Thyroid gland (tissue), 4 donors: ENCODE data around the gene MUC2. TPM values are rescaled to one million over a fixed set of nuclear protein-coding genes. Genes with fewer than 3 reads are reported as not detected.

ENCODE experiments used
- DNase-seq, 2 donors: peaks; one replicate each; pipeline ENCODE4 v3.0.0-alpha.2; 2019
- H3K27ac ChIP-seq, 3 donors: fragments of 200-600 bp; sonication (generic); 1 replicate in 2 of 3; 2 replicates in 1 of 3; pipeline ENCODE4 v1.5.1; 2016 to 2019; ENCODE audit warnings: mild to moderate bottlenecking in 1 of 3, moderate library complexity in 1 of 3
- H3K27me3 ChIP-seq: fragments of 200-600 bp; sonication (generic); one replicate; pipeline ENCODE4 v1.5.1; 2019
- H3K36me3 ChIP-seq, 2 donors: fragments of 200-600 bp; sonication (generic); one replicate each; pipeline ENCODE4 v1.5.1; 2016 to 2019
- H3K4me1 ChIP-seq, 2 donors: fragments of 200-600 bp; sonication (generic); one replicate each; pipeline ENCODE4 v1.5.1; 2017 to 2019
- H3K4me3 ChIP-seq, 3 donors: fragments of 200-600 bp; sonication (generic); replicated peaks in 1 of 3; 1 replicate in 2 of 3; 2 replicates in 1 of 3; pipeline ENCODE4 v1.5.1; 2016; ENCODE audit warnings: mild to moderate bottlenecking in 1 of 3
- H3K9me3 ChIP-seq: fragments of 200-600 bp; sonication (generic); one replicate; pipeline ENCODE4 v1.5.1; 2017
- CTCF ChIP-seq, 6 experiments: fragments of 200-600 bp in 3 of 6; fragments of 450-650 bp in 3 of 6; sonication (generic) in 3 of 6; IDR thresholded peaks; one replicate each; pipeline ENCODE4 v1.5.1; 2016 to 2019; ENCODE audit warnings: antibody characterized with exemption in 6 of 6, mild to moderate bottlenecking in 2 of 6, inconsistent platforms in 1 of 6, moderate library complexity in 1 of 6
- POLR2A ChIP-seq, 2 donors: fragments of 450-650 bp; IDR thresholded peaks; one replicate each; pipeline ENCODE4 v1.6.1; 2017; ENCODE audit warnings: antibody characterized with exemption in 2 of 2, mild to moderate bottlenecking in 2 of 2, moderate library complexity in 1 of 2
- WGBS, 2 donors: methylation state at CpG; one replicate each; pipeline ENCODE4 v1.1.5; 2017; 5-methylcytosine and 5-hydroxymethylcytosine counted together
- intact Hi-C: fragments of 100-400 bp; cut with DNase I; formaldehyde crosslinking; loops from one replicate; pipeline ENCODE4 v1.15.1; 2023
- total RNA-seq, 4 donors: library from RNA; depleted of rRNA; stranded (reverse); fragments of >200 nt; gene quantifications; one replicate each; pipeline ENCODE4 v1.2.3, GENCODE V29; 2016

Gene MUC2
- total RNA-seq, 4 donors from 2014 or later: not detected

DNA sequence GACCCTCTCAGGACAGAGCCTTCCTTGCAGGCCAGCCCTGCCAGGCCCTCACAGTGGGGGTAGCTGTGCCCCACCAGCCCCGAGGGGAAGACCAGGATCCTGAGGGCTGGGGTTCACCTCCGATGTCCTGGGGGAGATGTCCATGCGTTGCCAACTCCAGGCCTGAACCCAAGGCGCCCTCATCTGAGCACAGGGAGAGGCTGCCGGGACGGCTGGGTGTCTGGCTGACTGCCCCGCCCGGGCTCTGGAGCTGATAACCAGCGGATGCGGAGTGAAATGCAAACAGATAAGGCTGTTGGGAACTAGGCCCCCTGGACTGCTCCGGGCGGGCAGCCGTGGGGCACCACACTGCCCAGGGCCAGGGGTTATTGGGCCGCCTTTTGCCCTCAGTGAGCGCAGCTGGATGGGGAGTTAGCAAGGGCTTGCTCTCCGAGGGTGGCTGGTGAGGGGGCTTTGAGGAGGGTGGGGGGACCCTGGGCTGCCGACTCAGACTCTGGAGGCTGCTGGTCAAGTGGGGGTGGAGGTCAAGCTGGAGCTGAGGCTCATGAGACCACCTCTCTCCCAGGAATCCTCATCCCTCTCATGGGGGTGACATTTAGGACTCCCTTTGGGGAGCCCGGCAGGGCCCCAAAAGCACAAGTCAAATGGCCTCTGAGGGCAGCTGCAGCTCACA lies 32.6 kb upstream of the MUC2 start:
- H3K27ac ChIP-seq: no peak overlapping the region
- intact Hi-C loops: no loop called here
- TF ChIP-seq POLR2A (IDR thresholded peaks at IDR 0.05): no peak
- TF ChIP-seq CTCF (IDR thresholded peaks at IDR 0.05): no peak
- H3K9me3 ChIP-seq: no peaks in the 10 kb centered on the region
- WGBS, 2 donors: 69 to 83% methylated on average over 9 to 17 of the region's 18 CpGs
- H3K4me3 ChIP-seq: no peak overlapping the region
- no peaks in the 10 kb centered on the region for H3K36me3 ChIP-seq
- DNase-seq: no peak
- peaks cover 5 to 12% of the 10 kb centered on the region in 2 donors for H3K4me1 ChIP-seq
- H3K27me3 ChIP-seq: no peaks in the 10 kb centered on the region

DNA sequence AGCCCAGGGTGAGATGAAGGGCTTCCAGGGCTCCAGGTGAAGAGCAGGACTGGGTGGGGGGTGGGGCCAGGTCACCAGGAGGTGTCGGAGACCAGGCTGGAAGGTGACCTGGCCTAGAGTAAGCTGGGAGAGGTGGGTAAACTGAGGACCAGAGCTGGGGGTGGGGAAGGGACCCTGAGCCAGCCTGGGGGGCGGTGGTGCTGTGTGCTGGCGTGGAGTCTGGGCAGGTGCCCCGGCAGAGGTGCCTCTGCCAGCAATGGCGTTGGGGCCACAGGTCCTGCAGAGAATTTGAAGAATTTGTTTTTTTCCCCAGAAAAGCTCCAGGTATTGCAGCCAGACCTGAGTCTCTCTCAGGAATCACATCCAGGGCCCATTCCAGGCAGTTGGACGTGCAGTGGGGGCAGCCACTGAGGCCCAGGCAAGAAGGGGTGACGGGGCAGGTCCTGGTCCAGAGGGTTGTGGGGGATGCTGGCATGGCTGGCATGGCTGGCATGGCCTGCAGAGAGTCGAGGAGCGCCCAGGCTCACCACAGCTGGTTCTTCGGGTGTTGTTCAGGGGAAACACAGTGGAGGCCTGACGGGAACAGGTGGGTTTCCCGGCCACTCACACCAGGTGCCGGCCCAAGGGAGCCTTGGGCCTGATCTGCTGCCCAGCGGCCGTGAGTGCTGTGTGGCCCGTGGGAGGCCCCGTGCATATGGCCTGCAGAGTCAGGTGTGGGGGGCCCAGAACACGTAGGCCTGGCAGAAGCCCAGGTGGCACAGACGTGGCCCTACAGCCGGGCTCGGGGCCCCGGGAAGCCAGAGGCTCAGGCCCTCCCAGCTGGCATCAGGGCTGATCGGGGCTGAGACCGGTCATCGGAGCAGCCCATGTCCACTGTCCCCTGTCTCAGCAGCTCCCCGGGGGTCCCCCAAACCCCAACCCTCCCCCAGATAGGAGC lies 31.8 kb upstream of the MUC2 start:
- Histone ChIP-seq H3K4me1 (peaks cover 5 to 12% of the 10 kb centered on the region in 2 donors), H3K36me3 (no peaks in the 10 kb centered on the region), H3K4me3 (no peak overlapping the region), H3K27ac (peak overlapping the region in 1 of 3 donors; percentile 21), H3K9me3 (no peaks in the 10 kb centered on the region), H3K27me3 (no peaks in the 10 kb centered on the region)
- 93% methylated on average over 8 to 13 of the region's 26 CpGs for WGBS, 2 donors
- TF ChIP-seq POLR2A (IDR thresholded peaks at IDR 0.05) (no peak), CTCF (IDR thresholded peaks at IDR 0.05) (no peak)
- intact Hi-C loops: no loop called here
- no peak for DNase-seq

DNA sequence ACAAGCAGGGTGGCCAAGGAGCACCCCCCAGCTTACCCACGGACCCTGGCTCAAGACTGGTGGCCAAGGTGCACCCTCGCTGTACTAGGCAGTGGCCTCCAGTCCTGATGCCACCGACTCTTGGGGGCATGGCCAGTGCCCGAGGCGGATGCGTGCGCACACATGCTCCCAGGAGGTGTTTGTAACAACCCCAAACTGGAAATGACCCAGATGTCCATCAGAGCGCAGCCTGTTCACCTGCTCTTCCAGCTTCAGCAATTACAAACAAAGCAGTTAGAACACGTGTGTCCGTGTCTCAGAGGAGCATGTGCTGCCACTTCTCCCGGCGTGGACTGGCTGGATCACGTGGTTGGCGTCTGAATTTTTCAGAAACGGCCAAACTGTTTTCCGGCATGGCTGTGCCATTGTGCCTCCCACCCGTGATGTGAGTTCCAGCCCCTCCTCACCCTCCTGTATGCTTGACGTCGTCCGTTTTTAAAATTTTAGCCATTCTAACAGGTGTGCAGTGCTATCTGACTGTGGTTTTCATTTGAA lies 31.0 kb upstream of the MUC2 start:
- H3K9me3 ChIP-seq: no peaks in the 10 kb centered on the region
- H3K27me3 ChIP-seq: no peaks in the 10 kb centered on the region
- peaks cover 5 to 12% of the 10 kb centered on the region in 2 donors for H3K4me1 ChIP-seq
- intact Hi-C loops: no loop called here
- TF ChIP-seq POLR2A (IDR thresholded peaks at IDR 0.05) (peak in 1 of 2 donors; percentile 12), CTCF (IDR thresholded peaks at IDR 0.05) (no peak)
- peak; percentile 96 to 98 for DNase-seq
- 51 to 57% methylated on average over 12 of the region's 20 CpGs for WGBS, 2 donors
- no peaks in the 10 kb centered on the region for H3K36me3 ChIP-seq
- H3K4me3 ChIP-seq: no peak overlapping the region
- H3K27ac ChIP-seq: peak overlapping the region in 2 of 3 donors; percentile 11 to 21

GRCh38 chr11:1044160-1044559 lies 30.5 kb upstream of the MUC2 start:
- Histone ChIP-seq H3K27me3 (no peaks in the 10 kb centered on the region), H3K9me3 (no peaks in the 10 kb centered on the region), H3K4me3 (no peak overlapping the region), H3K36me3 (no peaks in the 10 kb centered on the region), H3K27ac (no peak overlapping the region), H3K4me1 (peaks cover 5 to 12% of the 10 kb centered on the region in 2 donors)
- DNase-seq: no peak
- TF ChIP-seq CTCF (IDR thresholded peaks at IDR 0.05): no peak
- no peak for TF ChIP-seq POLR2A (IDR thresholded peaks at IDR 0.05)
- intact Hi-C loops: no loop called here
- WGBS, 2 donors: 64 to 72% methylated on average over 6 of the region's 6 CpGs
